SK-N-MC (cell line): Measurements from ENCODE around the gene NRP1.

Source experiments
- EZH2 ChIP-seq: fragments of 200-600 bp; sonication (generic); IDR thresholded peaks from one replicate; pipeline ENCODE4 v1.6.1; 2017; ENCODE audit warnings: antibody characterized with exemption
- FOXP2 ChIP-seq: optimal IDR thresholded peaks from 2 replicates; pipeline ENCODE3; 2011; ENCODE audit warnings: mild to moderate bottlenecking, moderate library complexity; ENCODE audit not compliant: insufficient read depth; ENCODE audit errors: extremely low read length, control extremely low read depth
- POLR2AphosphoS5 ChIP-seq: IDR thresholded peaks from 2 replicates; pipeline ENCODE4 v1.6.1; 2012; ENCODE audit warnings: mild to moderate bottlenecking, low read depth, low read length, borderline replicate concordance

DNA sequence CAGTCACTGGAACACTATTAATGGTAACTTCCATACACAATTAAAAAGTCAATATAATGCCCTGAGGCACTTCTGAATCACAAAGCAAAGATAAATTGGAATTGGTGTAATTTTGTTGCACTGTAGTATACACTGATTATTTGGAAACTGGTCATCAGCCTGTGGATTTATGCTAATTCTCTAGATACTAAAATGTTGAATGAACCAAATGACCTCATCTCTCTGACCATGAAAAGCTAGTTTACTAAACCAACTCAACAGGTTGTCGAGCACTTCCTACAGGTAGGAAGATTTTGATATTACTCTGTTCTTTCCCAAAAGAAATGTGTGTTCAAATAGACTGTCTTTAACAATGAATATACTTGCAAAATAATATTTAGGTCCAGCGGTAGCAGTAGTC, 5.3 kb downstream of the NRP1 start:
- TF ChIP-seq POLR2AphosphoS5 (no peak), EZH2 (no peak), FOXP2 (no peak)
